ENCODE data around the gene OPCML.
"Not testable (repeated sequence)": the region's sequence is repeated elsewhere in the genome, so short reads cannot be mapped to it uniquely, and the experiment has no call there.

The OPCML gene

GRCh38 chr11:132430429-132431062 lies 1101.8 kb downstream of the OPCML start:
- DNase-seq (ENCODE audit: low spot score) = no peak

GRCh38 chr11:132429685-132430084 lies 1102.6 kb downstream of the OPCML start:
- no peak for DNase-seq (ENCODE audit: low spot score)

GRCh38 chr11:132427611-132428010 lies 1104.7 kb downstream of the OPCML start:
- DNase-seq (ENCODE audit: low spot score) = no peak

GRCh38 chr11:132424433-132424832 lies 1107.9 kb downstream of the OPCML start:
- no peak for DNase-seq (ENCODE audit: low spot score)

- DNase-seq (ENCODE audit: low spot score) = no peak
Observed at GRCh38 chr11:132423266-132423665, 1109.0 kb downstream of the OPCML start.

- DNase-seq (ENCODE audit: low spot score) = no peak
Observed at GRCh38 chr11:132422722-132423121, 1109.6 kb downstream of the OPCML start.

- DNase-seq (ENCODE audit: low spot score) = no peak
Observed at GRCh38 chr11:132421555-132421954, 1110.7 kb downstream of the OPCML start.

GRCh38 chr11:132414451-132414850 lies 1117.8 kb downstream of the OPCML start:
- DNase-seq (ENCODE audit: low spot score) = no peak

- no peak for DNase-seq (ENCODE audit: low spot score)
Observed at GRCh38 chr11:132410383-132410782, 1121.9 kb downstream of the OPCML start.

- DNase-seq (ENCODE audit: low spot score) = no peak
Observed at GRCh38 chr11:132409573-132410355, 1122.5 kb downstream of the OPCML start.

- no peak for DNase-seq (ENCODE audit: low spot score)
Observed at GRCh38 chr11:132408877-132409276, 1123.4 kb downstream of the OPCML start.

- no peak for DNase-seq (ENCODE audit: low spot score)
Observed at GRCh38 chr11:132405728-132406127, 1126.6 kb downstream of the OPCML start.

- DNase-seq (ENCODE audit: low spot score) = peak; percentile 30
Observed at GRCh38 chr11:132402071-132402684, 1130.1 kb downstream of the OPCML start.

- no peak for DNase-seq (ENCODE audit: low spot score)
Observed at GRCh38 chr11:132396318-132396717, 1136.0 kb downstream of the OPCML start.

- DNase-seq (ENCODE audit: low spot score) = no peak
Observed at GRCh38 chr11:132395434-132395833, 1136.9 kb downstream of the OPCML start.

- no peak for DNase-seq (ENCODE audit: low spot score)
Observed at GRCh38 chr11:132379540-132379939, 1152.8 kb downstream of the OPCML start.

- no peak for DNase-seq (ENCODE audit: low spot score)
Observed at GRCh38 chr11:132373405-132374143, 1158.7 kb downstream of the OPCML start.

- not testable (repeated sequence) for DNase-seq (ENCODE audit: low spot score)
Observed at GRCh38 chr11:132370114-132370513, 1162.2 kb downstream of the OPCML start.

- no peak for DNase-seq (ENCODE audit: low spot score)
Observed at GRCh38 chr11:132367293-132367692, 1165.0 kb downstream of the OPCML start.

GRCh38 chr11:132365650-132366049 lies 1166.7 kb downstream of the OPCML start:
- no peak for DNase-seq (ENCODE audit: low spot score)

Measured in AG08396 (cell line).